ENCODE measurements around the gene ZDHHC20.

DNA sequence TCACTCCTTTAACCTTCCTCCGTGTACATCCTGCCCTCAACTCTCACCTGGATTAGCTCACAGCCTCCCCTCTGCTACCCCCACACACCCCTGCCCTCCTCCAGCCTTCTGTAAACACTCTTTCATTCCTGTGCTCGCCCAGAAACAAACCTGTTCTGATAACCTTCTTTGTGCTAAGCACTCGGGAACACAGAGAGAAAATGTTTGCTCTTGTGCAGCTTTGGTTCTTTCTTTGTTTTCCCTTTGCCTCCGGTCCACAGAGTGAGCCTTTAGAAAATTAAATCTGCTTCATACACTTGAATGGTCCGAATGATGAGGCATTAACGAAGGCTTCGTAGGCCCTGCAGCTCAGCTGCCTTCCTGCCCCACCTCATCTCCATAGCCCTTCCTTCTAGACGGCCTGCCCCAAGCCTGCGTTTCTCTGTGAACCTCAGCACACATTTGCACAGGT lies 6.6 kb upstream of the ZDHHC20 start:
- TF ChIP-seq, protein P1, sequence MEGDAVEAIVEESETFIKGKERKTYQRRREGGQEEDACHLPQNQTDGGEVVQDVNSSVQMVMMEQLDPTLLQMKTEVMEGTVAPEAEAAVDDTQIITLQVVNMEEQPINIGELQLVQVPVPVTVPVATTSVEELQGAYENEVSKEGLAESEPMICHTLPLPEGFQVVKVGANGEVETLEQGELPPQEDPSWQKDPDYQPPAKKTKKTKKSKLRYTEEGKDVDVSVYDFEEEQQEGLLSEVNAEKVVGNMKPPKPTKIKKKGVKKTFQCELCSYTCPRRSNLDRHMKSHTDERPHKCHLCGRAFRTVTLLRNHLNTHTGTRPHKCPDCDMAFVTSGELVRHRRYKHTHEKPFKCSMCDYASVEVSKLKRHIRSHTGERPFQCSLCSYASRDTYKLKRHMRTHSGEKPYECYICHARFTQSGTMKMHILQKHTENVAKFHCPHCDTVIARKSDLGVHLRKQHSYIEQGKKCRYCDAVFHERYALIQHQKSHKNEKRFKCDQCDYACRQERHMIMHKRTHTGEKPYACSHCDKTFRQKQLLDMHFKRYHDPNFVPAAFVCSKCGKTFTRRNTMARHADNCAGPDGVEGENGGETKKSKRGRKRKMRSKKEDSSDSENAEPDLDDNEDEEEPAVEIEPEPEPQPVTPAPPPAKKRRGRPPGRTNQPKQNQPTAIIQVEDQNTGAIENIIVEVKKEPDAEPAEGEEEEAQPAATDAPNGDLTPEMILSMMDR (IDR thresholded peaks at IDR 0.05; ENCODE audit: low read depth, low read length) = no peak
- TF ChIP-seq EZH2phosphoT487 (IDR thresholded peaks at IDR 0.05; ENCODE audit: low read depth) = no peak

Data from OCI-LY3 (cell line).